ENCODE measurements around the gene TBC1D2B.

DNA sequence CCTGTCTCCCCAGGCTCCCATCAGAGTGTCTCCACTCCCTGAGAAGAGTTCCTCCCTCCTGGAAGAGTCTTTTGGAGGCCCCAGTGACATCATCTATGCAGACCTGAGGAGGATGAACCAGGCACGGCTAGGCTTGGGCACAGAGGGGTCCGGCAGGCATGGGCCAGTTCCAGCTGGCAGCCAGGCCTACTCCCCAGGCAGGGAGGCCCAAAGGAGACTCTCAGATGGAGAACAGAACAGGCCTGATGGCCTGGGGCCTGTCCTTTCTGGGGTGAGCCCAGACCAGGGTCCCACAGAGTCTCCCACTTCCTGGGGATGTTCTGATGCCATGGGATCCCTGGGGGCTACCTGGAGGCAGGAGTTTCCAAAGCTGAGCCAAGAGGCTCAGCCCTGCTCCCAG lies 23.4 kb upstream of the TBC1D2B start:
- no peak for TF ChIP-seq POLR2AphosphoS5 (IDR thresholded peaks at IDR 0.05; ENCODE audit: insufficient read depth in 1 of 2, low read depth in 1 of 2)
- TF ChIP-seq POLR2A (IDR thresholded peaks at IDR 0.05), result no peak
